GM04504 (cell line): Measurements from ENCODE around the gene DEPDC1.
"Not testable (repeated sequence)": the region's sequence is repeated elsewhere in the genome, so short reads cannot be mapped to it uniquely, and the experiment has no call there.

Experiments
- DNase-seq: peaks from one replicate; pipeline ENCODE4 v3.0.0-alpha.2; 2012; ENCODE audit warnings: low read depth

DEPDC1 gene

DNA sequence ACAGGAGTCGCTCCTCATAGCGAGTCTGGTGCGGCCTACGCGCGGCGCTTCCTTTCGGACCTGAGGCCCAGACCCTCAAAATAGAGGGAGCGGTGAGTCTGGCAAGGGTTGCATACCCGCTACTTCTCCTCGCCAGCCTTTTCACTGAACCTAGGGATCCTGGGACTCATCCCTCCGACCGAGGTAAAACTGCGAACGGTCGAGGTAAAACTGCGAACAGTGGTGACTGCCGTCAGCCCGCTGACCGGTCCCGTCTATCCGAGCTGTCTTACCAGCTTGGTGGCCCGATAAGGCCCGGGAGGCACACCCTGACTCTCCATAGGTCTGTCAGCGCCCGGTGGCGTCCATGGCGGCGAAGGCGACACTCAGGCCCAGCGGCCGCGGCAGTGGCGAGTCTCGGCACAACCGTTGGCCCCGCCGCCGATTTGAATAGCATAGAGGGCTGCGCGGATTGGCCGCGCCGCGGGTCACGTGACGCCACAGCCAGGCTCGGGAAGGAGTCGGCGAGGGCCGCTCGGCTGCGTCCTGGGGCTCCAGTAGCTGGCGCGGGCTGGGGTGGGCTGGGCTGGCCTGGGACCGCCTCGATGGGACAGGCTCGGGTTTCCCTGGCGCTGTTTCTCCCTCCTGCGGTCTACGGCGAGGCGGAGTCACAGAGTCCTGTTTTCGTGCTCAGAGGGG lies at the start of gene DEPDC1:
Gene DEPDC1 (minus strand): TSS at position 403 of the 678 bp plus-strand sequence. CDS start 83 bp downstream, at position 320.
- DNase-seq = peak; percentile 85

- DNase-seq = no peak
These were observed 47.8 kb upstream of the DEPDC1 start for GRCh38 chr1:68544651-68545050.

DNA sequence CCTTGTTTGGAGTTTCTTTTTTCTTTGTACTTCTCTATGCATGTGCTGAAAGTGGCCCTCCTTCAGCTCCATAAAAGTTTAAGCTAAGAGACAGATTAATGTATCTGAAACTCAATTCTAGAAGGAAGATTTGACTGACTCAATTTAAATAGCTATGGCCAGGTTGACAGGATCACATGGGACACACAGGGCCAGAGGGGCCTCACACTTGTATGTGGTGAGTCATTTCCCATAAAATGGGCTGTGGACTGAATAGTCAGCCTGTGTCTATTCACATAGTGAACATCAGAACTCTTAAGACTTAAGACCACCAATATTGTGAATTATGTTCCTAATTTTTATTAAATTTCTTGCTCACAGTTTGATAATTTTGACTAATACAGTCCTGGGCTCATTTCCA lies 45.7 kb upstream of the DEPDC1 start:
- DNase-seq = no peak

GRCh38 chr1:68538941-68539340 lies 42.1 kb upstream of the DEPDC1 start:
- DNase-seq = no peak

GRCh38 chr1:68528243-68528642 lies 31.4 kb upstream of the DEPDC1 start:
- DNase-seq = no peak

- DNase-seq = no peak
These were observed 28.9 kb upstream of the DEPDC1 start for GRCh38 chr1:68525781-68526180.

GRCh38 chr1:68521286-68521685 lies 24.4 kb upstream of the DEPDC1 start:
- no peak for DNase-seq

DNA sequence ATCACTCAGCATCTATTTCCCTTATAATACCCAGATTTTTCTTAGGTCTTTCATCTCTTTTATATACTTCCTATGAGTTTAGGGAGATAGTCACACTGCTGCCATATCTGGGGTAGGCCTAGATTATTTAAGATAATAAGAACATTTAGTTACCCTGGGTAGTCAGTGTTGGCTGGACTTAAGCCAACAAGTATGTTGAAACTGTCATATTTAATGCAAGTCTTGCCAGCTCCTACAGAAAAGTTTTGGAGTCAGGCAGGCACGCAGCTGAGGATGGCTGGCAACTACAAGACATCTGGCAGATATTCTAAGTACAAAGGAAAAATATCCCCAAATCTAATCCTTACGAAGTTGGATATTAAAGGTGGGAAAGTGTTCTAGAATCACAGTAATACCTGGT lies 19.2 kb upstream of the DEPDC1 start:
- no peak for DNase-seq

DNA sequence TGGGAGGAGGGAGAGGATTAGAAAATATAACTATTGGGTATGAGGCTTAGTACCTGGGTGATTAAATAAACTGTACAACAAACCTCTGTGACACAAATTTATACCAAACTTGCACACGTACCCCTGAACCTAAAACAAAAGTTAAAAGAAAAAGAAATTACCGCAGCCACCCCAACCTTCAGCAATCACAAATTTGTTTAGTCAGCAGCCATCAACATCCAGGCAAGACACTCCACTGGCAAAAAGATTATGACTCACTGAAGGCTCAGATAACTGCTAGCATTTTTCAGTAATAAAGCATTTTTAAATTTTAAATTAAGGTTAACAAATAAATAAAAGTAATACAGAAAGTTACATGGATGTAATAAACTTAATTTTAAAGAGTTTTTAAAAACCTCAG lies 14.4 kb upstream of the DEPDC1 start:
- no peak for DNase-seq

- no peak for DNase-seq
These were observed 9.5 kb upstream of the DEPDC1 start for GRCh38 chr1:68506386-68506785.

- DNase-seq = no peak
These were observed 6.2 kb upstream of the DEPDC1 start for GRCh38 chr1:68503085-68503484.

DNA sequence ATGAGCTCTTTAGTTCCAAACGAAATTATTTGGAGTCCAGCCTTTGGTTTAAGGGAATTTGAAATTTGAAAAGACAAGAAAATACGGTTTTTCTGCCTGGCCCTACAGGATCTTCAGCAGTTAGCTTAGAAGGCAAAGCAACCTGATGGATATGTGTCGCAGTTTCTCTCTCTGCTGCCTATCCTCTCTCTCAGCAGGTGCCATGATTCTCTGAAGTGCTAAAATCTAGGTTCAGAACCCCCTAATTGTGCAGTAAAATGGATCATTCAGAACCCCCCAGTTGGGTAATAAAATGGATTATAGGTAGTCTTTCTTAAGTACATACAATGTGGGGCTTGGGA lies 446 bp upstream of the DEPDC1 start:
- no peak for DNase-seq

DNA sequence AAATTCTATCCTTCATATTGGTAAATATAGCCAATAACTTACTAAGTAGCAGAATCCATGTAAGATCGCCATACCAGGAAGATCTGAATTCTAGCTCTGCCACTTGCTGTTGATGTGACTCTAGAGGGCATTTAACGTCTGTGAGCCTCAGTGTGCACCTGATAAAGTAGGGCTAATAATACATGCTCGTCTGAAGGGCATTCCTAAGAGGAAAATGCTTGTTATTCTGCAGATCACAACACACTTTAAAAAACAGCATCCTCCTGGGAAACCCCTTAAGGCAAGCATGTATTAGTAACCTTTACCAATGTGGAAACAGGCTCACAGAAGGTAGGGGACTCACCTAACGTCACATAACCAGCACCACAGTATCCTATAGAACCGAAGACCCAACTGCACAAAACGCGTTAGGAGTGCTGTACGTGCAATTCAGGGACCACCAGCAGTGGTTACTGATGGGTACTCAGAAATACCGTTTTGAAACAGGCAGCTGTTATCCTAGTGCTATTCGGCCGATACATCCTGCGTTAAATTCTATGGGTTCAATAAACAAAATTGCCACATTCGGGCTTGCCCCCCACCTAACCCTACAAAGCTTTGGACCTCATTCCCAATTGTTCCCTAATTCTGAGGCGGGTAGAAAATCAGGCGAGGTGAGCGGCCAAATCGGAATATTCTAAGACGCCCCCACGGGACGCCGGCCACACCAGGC lies 758 bp downstream of the DEPDC1 start:
- no peak for DNase-seq

- no peak for DNase-seq
These were observed 1.4 kb downstream of the DEPDC1 start for GRCh38 chr1:68495532-68495931.

DNA sequence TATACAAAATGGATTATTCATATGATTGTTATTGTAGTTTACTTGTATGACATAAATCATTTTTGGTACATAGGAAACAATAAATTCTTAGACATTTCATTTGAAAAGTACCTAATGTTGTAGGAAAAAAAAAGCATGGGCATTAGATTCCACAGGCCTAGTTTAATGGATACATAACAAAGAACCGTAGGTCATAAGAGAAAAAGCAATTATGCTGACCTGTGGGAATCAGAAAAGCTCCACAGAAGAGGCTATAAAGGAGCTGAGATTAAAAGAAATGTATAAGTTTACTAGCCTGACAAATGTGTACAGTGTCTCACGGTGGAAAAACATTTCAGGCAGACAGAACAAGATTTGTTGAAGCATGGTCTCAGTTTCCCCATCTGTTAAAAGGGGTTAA lies 3.7 kb downstream of the DEPDC1 start:
- no peak for DNase-seq

DNA sequence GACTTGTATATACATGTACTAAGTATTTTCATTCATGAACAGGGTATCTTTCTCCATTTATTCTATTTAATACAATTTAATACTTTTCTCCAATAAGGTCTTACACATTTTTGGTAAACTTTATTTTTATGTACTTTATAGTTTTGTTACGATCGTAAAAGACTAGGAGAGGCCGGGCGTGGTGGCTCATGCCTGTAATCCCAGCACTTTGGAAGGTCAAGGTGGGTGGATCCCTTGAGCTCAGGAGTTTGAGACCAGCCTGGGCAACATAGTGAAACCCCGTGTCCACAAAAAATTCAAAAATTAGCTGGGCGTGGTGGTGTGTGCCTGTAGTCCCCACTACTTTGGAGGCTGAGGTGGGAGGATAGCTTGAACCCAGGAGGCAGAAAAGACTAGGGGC lies 4.6 kb downstream of the DEPDC1 start:
- DNase-seq = not testable (repeated sequence)

DNA sequence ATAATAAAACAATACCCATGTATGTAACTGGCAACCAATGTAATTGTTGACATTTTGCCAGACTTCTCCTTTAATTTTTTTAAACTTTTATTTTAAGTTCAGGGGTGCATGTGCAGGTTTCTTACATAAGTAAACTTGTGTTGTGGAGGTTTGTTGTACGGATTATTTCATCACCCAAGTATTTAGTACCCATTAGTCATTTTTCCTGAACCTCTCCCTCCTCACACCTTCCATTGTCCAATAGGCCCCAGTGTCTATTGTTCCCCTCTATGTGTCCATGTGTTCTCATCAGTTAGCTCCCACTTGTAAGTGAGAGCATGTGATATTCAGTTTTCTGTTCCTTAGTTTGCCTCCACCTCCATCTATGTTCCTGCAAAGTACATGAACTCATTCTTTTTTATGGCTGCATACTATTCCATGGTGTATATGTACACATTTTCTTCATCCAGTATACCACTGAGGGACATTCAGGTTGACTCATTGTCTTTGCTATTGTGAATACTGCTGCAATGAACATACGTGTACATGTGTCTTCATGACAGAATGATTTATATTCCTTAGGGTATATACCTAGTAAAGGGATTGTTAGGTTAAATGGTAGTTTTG lies 6.7 kb downstream of the DEPDC1 start:
- no peak for DNase-seq

DNA sequence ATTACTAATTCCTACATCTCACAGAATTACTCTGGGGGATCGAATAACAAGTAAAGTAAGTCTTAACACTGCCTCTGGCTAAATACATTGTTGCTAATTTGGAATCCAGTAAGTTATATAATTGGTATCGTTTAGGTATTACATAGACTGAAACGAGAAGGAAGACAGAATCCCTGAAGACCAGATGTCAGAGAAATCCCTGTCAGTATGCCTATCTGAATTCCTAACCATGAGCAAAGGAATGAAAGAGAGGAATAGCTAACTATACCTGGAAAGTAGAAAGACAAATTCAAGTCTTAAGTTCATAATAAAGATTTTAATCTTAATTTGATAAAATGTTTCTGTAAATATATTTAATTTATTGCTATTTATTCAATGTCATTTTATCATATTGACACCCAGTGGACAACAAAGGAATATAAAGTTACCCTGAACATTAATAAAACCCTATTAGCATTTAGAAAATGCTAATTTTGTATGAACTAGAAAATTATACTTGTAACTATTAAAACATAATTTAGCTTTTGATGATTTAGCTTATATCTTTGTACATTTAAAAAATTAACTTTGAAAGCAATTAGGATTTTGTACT lies 11.4 kb downstream of the DEPDC1 start:
- DNase-seq = no peak

DNA sequence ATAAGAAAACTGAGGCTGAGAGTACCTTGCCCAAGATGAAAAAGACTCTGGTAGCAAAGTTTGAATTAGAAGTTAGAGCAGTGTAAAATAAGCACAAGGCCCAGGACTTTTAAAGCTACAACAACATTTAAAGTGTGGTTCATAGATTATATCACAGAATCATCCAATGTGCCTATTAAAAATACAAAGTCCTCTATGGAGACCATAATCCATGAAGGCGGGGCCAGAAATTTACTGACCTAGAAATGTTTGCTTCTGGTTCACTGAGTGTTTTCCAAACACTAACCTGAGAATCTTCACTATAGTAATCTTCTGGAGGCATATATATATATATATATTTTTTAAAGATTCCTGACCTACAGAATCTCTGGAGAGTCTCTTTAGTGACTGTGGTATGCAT lies 12.3 kb downstream of the DEPDC1 start:
- no peak for DNase-seq

- DNase-seq = no peak
These were observed 15.8 kb downstream of the DEPDC1 start for GRCh38 chr1:68481041-68481440.

- DNase-seq = no peak
These were observed 17.4 kb downstream of the DEPDC1 start for GRCh38 chr1:68479501-68479900.

GRCh38 chr1:68478662-68479061 lies 18.2 kb downstream of the DEPDC1 start:
- DNase-seq = no peak

GRCh38 chr1:68476626-68477025 lies 20.3 kb downstream of the DEPDC1 start:
- not testable (repeated sequence) for DNase-seq
